Loucy (cell line): ENCODE results near the gene LMAN1L.

Experiments used
- H2AFZ ChIP-seq: fragments of 200-600 bp; sonication (generic); 2 replicates; pipeline ENCODE4 v1.6.0; 2016; ENCODE audit warnings: antibody characterized with exemption, mild to moderate bottlenecking, low read length, moderate library complexity
- H3F3A ChIP-seq: fragments of 200-600 bp; 2 replicates; pipeline ENCODE4 v1.6.0; 2016; ENCODE audit warnings: antibody characterized with exemption, low read depth, mild to moderate bottlenecking
- H3K27me3 ChIP-seq: fragments of 200-600 bp; sonication (generic); 2 replicates; pipeline ENCODE4 v1.6.1; 2014; ENCODE audit warnings: low read length, mild to moderate bottlenecking; ENCODE audit not compliant: insufficient read depth, poor library complexity, severe bottlenecking
- H3K36me3 ChIP-seq: fragments of 200-600 bp; sonication (generic); 2 replicates; pipeline ENCODE4 v1.6.1; 2016; ENCODE audit warnings: low read length; ENCODE audit not compliant: insufficient read depth
- H3K4me1 ChIP-seq: fragments of 200-600 bp; sonication (generic); 2 replicates; pipeline ENCODE4 v1.5.1; 2014; ENCODE audit warnings: low read length, mild to moderate bottlenecking; ENCODE audit not compliant: insufficient read depth, poor library complexity, severe bottlenecking
- H3K4me2 ChIP-seq: fragments of 200-600 bp; sonication (generic); 2 replicates; pipeline ENCODE4 v1.6.0; 2014; ENCODE audit warnings: antibody characterized with exemption, low read length, low read depth, mild to moderate bottlenecking; ENCODE audit not compliant: poor library complexity, severe bottlenecking
- H3K4me3 ChIP-seq: fragments of 200-600 bp; sonication (generic); 2 replicates; pipeline ENCODE4 v1.5.1; 2014; ENCODE audit warnings: low read length, mild to moderate bottlenecking, mixed read lengths; ENCODE audit not compliant: poor library complexity, severe bottlenecking
- H3K79me2 ChIP-seq: fragments of 200-600 bp; sonication (generic); 2 replicates; pipeline ENCODE4 v1.6.1; 2014; ENCODE audit warnings: low read length; ENCODE audit not compliant: insufficient read depth
- H3K9ac ChIP-seq: fragments of 200-600 bp; sonication (generic); 2 replicates; pipeline ENCODE4 v1.6.0; 2014; ENCODE audit warnings: mild to moderate bottlenecking, low read depth, low read length, moderate library complexity; ENCODE audit not compliant: poor library complexity, severe bottlenecking
- H3K9me2 ChIP-seq: fragments of 200-600 bp; sonication (generic); replicated peaks from 2 replicates; pipeline ENCODE4 v1.6.1; 2016; ENCODE audit warnings: low read depth, low read length, mixed read lengths
- H3K9me3 ChIP-seq: fragments of 200-600 bp; sonication (generic); 2 replicates; pipeline ENCODE4 v1.6.1; 2014; ENCODE audit warnings: mild to moderate bottlenecking, antibody characterized with exemption, low read length, low read depth; ENCODE audit not compliant: insufficient read depth
- H4K20me1 ChIP-seq: fragments of 200-600 bp; sonication (generic); 2 replicates; pipeline ENCODE4 v1.6.0; 2014; ENCODE audit warnings: antibody characterized with exemption, low read length, mild to moderate bottlenecking; ENCODE audit not compliant: insufficient read depth, poor library complexity, severe bottlenecking
- EZH2phosphoT487 ChIP-seq: fragments of 200-600 bp; IDR thresholded peaks from 2 replicates; pipeline ENCODE4 v1.6.1; 2018; ENCODE audit warnings: antibody characterized with exemption, mild to moderate bottlenecking, moderate library complexity, borderline replicate concordance
- TF ChIP-seq, protein P1 (sequence below): fragments of 200-600 bp; sonication (generic); conservative IDR thresholded peaks from 2 replicates; pipeline ENCODE4 v1.5.1; 2014; ENCODE audit warnings: mild to moderate bottlenecking, antibody characterized with exemption, low read length

The LMAN1L gene

DNA sequence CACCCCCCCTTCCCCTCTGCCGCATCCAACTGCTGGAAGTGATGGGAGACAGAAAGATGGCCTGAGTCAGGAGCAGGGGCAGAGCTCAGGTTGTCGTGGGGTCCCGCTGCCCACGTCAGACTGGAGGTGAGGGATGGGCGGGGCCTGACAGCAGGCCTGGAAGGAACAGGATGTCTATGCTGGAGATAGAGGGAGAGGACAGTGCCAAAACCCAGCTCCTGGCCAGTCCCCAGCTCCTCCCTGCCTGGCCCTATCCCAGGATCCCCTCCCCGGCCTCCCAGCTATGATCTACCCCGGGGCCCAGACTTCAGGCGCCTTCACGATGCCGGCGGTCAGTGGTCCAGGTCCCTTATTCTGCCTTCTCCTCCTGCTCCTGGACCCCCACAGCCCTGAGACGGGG lies at the start of gene LMAN1L:
LMAN1L (plus strand) TSS at position 303 of the 400 bp plus-strand sequence; CDS start at position 323, 20 bp downstream.
- H3K9me2 ChIP-seq = no peaks in the 10 kb centered on the region
- no peaks in the 10 kb centered on the region for H3K4me1 ChIP-seq
- no peaks in the 10 kb centered on the region for H3F3A ChIP-seq
- no peak within 1 kb of the TSS for H2AFZ ChIP-seq
- H3K27me3 ChIP-seq = no peaks in the 10 kb centered on the region
- no peaks in the 10 kb centered on the region for H3K9me3 ChIP-seq
- no peak within 1 kb of the TSS for H3K9ac ChIP-seq
- H3K79me2 ChIP-seq = no peaks in the 10 kb centered on the region
- TF ChIP-seq, protein P1, sequence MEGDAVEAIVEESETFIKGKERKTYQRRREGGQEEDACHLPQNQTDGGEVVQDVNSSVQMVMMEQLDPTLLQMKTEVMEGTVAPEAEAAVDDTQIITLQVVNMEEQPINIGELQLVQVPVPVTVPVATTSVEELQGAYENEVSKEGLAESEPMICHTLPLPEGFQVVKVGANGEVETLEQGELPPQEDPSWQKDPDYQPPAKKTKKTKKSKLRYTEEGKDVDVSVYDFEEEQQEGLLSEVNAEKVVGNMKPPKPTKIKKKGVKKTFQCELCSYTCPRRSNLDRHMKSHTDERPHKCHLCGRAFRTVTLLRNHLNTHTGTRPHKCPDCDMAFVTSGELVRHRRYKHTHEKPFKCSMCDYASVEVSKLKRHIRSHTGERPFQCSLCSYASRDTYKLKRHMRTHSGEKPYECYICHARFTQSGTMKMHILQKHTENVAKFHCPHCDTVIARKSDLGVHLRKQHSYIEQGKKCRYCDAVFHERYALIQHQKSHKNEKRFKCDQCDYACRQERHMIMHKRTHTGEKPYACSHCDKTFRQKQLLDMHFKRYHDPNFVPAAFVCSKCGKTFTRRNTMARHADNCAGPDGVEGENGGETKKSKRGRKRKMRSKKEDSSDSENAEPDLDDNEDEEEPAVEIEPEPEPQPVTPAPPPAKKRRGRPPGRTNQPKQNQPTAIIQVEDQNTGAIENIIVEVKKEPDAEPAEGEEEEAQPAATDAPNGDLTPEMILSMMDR = no peak
- TF ChIP-seq EZH2phosphoT487 = no peak
- H3K4me2 ChIP-seq = no peak within 1 kb of the TSS
- H4K20me1 ChIP-seq = no peaks in the 10 kb centered on the region
- H3K4me3 ChIP-seq = no peak within 1 kb of the TSS
- H3K36me3 ChIP-seq = no peaks in the 10 kb centered on the region

DNA sequence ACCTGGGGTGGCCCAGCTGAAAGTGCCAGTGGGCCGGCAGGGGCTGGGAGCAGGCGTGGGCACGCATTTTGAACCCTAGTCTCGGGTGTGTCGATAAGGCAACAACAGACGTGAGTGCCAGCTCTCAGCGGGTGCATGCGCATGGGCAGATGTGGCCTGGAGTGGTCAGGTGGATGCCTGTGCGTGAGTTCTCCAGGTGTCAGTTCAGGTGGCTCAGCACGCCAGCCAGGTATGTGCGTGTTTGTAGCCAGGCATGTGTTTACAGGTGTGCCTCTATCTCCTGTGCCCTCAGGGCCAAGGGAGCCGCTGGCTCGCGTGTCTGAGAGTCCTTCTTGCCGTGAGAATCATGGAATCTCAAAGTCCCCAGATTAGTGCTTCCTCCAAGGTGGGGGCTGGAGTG lies 49.2 kb upstream of the LMAN1L start:
- Histone ChIP-seq H4K20me1 (no peaks in the 10 kb centered on the region), H3K9me3 (no peaks in the 10 kb centered on the region), H2AFZ (no peak overlapping the region), H3K27me3 (no peaks in the 10 kb centered on the region), H3F3A (no peaks in the 10 kb centered on the region), H3K4me1 (no peaks in the 10 kb centered on the region), H3K4me2 (no peak overlapping the region), H3K9ac (no peak overlapping the region), H3K79me2 (no peaks in the 10 kb centered on the region), H3K36me3 (no peaks in the 10 kb centered on the region), H3K4me3 (no peak overlapping the region), H3K9me2 (no peaks in the 10 kb centered on the region)
- no peak for TF ChIP-seq EZH2phosphoT487
- TF ChIP-seq, protein P1 = no peak

DNA sequence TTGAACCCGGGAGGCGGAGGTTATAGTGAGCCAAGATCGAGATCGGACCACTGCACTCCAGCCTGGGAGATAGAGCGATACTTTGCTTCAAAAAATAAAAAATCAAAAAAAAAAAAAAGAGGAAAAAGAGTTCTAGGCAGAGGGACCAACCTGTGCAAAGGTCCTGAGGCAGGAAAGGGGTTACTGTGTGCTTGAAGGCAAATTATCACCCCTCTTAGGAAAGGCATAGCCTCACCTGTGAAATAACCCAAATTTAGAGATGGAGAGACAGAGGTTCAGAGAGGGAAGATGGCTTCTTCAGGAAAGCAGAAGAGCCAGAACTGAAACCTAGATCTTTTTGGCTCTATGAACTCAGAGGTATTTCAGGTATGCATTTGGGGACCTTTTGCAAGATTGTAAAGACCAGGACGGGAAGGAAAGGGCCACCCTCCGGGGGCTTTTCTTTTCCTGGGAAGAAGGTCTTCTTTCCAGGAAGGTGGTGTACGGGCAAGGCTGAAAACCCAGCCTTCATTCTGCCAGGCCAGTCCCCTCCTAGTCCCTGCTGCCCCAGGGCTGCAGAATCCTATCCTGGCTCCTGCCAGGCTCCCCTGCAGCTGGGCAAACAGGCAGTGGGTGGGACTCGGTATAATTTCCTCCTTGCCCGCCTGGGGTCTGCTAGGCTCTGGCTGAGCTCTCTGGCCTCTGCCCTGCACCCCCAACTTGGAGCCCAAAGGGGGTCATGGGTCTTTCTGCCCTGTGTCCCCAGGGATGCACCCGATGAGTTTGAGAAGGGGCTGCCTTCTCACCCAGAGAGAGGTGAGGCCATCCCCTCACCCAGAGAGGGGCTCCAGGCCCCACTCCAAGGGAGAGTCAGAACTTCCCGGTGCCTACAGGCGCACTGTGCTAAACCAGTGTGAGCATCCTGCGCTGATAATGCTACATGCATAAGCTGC lies 45.2 kb upstream of the LMAN1L start:
- no peaks in the 10 kb centered on the region for H3K4me1 ChIP-seq
- no peaks in the 10 kb centered on the region for H3K9me2 ChIP-seq
- no peak overlapping the region for H3K4me2 ChIP-seq
- TF ChIP-seq, protein P1 = no peak
- TF ChIP-seq EZH2phosphoT487 = no peak
- no peak overlapping the region for H2AFZ ChIP-seq
- no peaks in the 10 kb centered on the region for H3K9me3 ChIP-seq
- H3K27me3 ChIP-seq = no peaks in the 10 kb centered on the region
- H3K79me2 ChIP-seq = no peaks in the 10 kb centered on the region
- no peaks in the 10 kb centered on the region for H3F3A ChIP-seq
- no peak overlapping the region for H3K4me3 ChIP-seq
- H3K36me3 ChIP-seq = no peaks in the 10 kb centered on the region
- no peak overlapping the region for H3K9ac ChIP-seq
- no peaks in the 10 kb centered on the region for H4K20me1 ChIP-seq
